ENCODE data around the gene TEX101. TPM values are rescaled to one million over a fixed set of nuclear protein-coding genes. Genes with fewer than 3 reads are reported as not detected.

TEX101 gene
- total and polyA plus RNA-seq, 4 experiments from 2014 or later = not detected

DNA sequence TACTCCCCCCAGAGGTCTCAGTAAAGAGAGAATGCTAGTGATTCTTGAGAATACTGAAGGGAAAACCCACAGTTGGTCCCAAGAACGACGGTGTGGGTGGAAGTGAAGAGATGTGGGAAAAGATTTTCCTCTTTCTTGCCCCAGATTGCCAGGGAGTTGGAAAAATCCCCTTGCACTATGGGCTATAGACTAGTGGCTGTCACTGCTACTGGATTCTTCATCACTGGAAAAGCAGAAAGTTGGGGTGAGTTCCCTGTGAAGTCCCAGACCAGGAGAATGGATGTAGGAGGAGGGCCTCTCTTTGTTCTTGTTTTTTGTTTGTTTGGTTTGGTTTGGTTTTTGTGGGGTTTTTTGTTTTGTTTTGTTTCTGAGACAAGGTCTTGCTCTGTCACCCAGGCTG, 39.3 kb downstream of the TEX101 start:
- Mint-ChIP-seq H3K36me3 (peaks cover 0 to 4% of the 10 kb centered on the region in 2 donors), H3K4me1 (peaks cover 0 to 13% (median 13%) of the 10 kb centered on the region in 4 donors), H3K9me3 (peaks cover 0 to 5% (median 0%) of the 10 kb centered on the region in 8 donors), H3K27ac (no peak overlapping the region), H3K4me3 (no peak overlapping the region), H3K27me3 (no peaks in the 10 kb centered on the region)
- Histone ChIP-seq H3K4me3 (ENCODE audit: low read length in 2 of 2) (no peak overlapping the region), H3K36me3 (ENCODE audit: insufficient read depth, low read length) (no peaks in the 10 kb centered on the region), H3K27ac (ENCODE audit: low read depth, low read length) (no peak overlapping the region), H3K4me1 (ENCODE audit: insufficient read depth, low read length) (peaks cover 6% of the 10 kb centered on the region), H3K9me3 (ENCODE audit: control insufficient read depth in 1 of 2, low read length in 2 of 2) (no peaks in the 10 kb centered on the region), H3K27me3 (ENCODE audit: insufficient read depth, low read length) (no peaks in the 10 kb centered on the region)
- intact Hi-C loops (cut with micrococcal nuclease) = no loop called here
- ChIA-PET CTCF (ENCODE audit: partially characterized antibody) (interaction anchor here (14.8 kb wide), 1 partner anchor 23 kb away, joined by 413 read pairs; no protein-coding TSS in a partner anchor), POLR2A (ENCODE audit: partially characterized antibody) (no interaction called here)
- no peak for DNase-seq

- no peak overlapping the region for H3K4me3 ChIP-seq (ENCODE audit: low read length in 2 of 2)
- peaks cover 0 to 4% of the 10 kb centered on the region in 2 donors for H3K36me3 Mint-ChIP-seq
- intact Hi-C loops (cut with micrococcal nuclease) = no loop called here
- H3K36me3 ChIP-seq (ENCODE audit: insufficient read depth, low read length) = no peaks in the 10 kb centered on the region
- H3K9me3 ChIP-seq (ENCODE audit: control insufficient read depth in 1 of 2, low read length in 2 of 2) = no peaks in the 10 kb centered on the region
- no peak for DNase-seq
- peak overlapping the region in 5 of 7 donors; percentile 3 to 79 (median 29) for H3K27ac Mint-ChIP-seq
- H3K27ac ChIP-seq (ENCODE audit: low read depth, low read length) = no peak overlapping the region
- H3K27me3 ChIP-seq (ENCODE audit: insufficient read depth, low read length) = no peaks in the 10 kb centered on the region
- H3K9me3 Mint-ChIP-seq = peaks cover 0 to 5% (median 0%) of the 10 kb centered on the region in 8 donors
- no peak overlapping the region for H3K4me3 Mint-ChIP-seq
- POLR2A ChIA-PET (ENCODE audit: partially characterized antibody) = no interaction called here
- H3K4me1 ChIP-seq (ENCODE audit: insufficient read depth, low read length) = peaks cover 4% of the 10 kb centered on the region
- H3K4me1 Mint-ChIP-seq = peaks cover 0 to 12% (median 9%) of the 10 kb centered on the region in 4 donors
- no peaks in the 10 kb centered on the region for H3K27me3 Mint-ChIP-seq
- CTCF ChIA-PET (ENCODE audit: partially characterized antibody) = interaction anchor here (0.7 to 14.8 kb wide), 4 partner anchors 8 to 63 kb away, joined by 4 to 413 read pairs (median 20); no protein-coding TSS in a partner anchor
These were observed 40.8 kb downstream of the TEX101 start for GRCh38 chr19:43455321-43456113.

- DNase-seq = no peak
- no peak overlapping the region for H3K27ac Mint-ChIP-seq
- no peaks in the 10 kb centered on the region for H3K9me3 ChIP-seq (ENCODE audit: control insufficient read depth in 1 of 2, low read length in 2 of 2)
- H3K4me3 Mint-ChIP-seq = no peak overlapping the region
- H3K4me3 ChIP-seq (ENCODE audit: low read length in 2 of 2) = no peak overlapping the region
- H3K36me3 Mint-ChIP-seq = no peaks in the 10 kb centered on the region
- no peak overlapping the region for H3K27ac ChIP-seq (ENCODE audit: low read depth, low read length)
- ChIA-PET POLR2A (ENCODE audit: partially characterized antibody) (interaction anchor here (1.0 to 1.4 kb wide), 2 partner anchors 9 to 68 kb away, joined by 3 read pairs; no protein-coding TSS in a partner anchor), CTCF (ENCODE audit: partially characterized antibody) (interaction anchor here (1.6 to 5.5 kb wide), 4 partner anchors 11 to 136 kb away, joined by 3 to 21 read pairs (median 12); no protein-coding TSS in a partner anchor)
- intact Hi-C loops (cut with micrococcal nuclease) = no loop called here
- H3K27me3 ChIP-seq (ENCODE audit: insufficient read depth, low read length) = no peaks in the 10 kb centered on the region
- peaks cover 8% of the 10 kb centered on the region for H3K4me1 ChIP-seq (ENCODE audit: insufficient read depth, low read length)
- H3K36me3 ChIP-seq (ENCODE audit: insufficient read depth, low read length) = no peaks in the 10 kb centered on the region
- no peaks in the 10 kb centered on the region for H3K9me3 Mint-ChIP-seq
- H3K4me1 Mint-ChIP-seq = peaks cover 4 to 23% (median 13%) of the 10 kb centered on the region in 4 donors
- H3K27me3 Mint-ChIP-seq = no peaks in the 10 kb centered on the region
These were observed 43.1 kb downstream of the TEX101 start for GRCh38 chr19:43457809-43458208.

GRCh38 chr19:43460362-43461016, 45.8 kb downstream of the TEX101 start:
- ChIA-PET POLR2A (ENCODE audit: partially characterized antibody) (interaction anchor here (0.8 to 2.2 kb wide), 5 partner anchors 14 to 134 kb away, joined by 3 to 12 read pairs (median 3); partner anchors contain the start of gene PHLDB3), CTCF (ENCODE audit: partially characterized antibody) (interaction anchor here (0.6 to 5.5 kb wide), 8 partner anchors 10 to 208 kb away, joined by 3 to 21 read pairs (median 4); no protein-coding TSS in a partner anchor)
- Mint-ChIP-seq H3K4me3 (no peak overlapping the region), H3K27me3 (no peaks in the 10 kb centered on the region), H3K36me3 (peaks cover 0 to 2% of the 10 kb centered on the region in 2 donors), H3K9me3 (no peaks in the 10 kb centered on the region), H3K27ac (peak overlapping the region in 4 of 7 donors; percentile 7 to 83 (median 38)), H3K4me1 (peaks cover 8 to 40% (median 24%) of the 10 kb centered on the region in 4 donors)
- Histone ChIP-seq H3K27me3 (ENCODE audit: insufficient read depth, low read length) (no peaks in the 10 kb centered on the region), H3K9me3 (ENCODE audit: control insufficient read depth in 1 of 2, low read length in 2 of 2) (no peaks in the 10 kb centered on the region), H3K4me3 (ENCODE audit: low read length in 2 of 2) (no peak overlapping the region), H3K27ac (ENCODE audit: low read depth, low read length) (no peak overlapping the region), H3K4me1 (ENCODE audit: insufficient read depth, low read length) (peaks cover 20% of the 10 kb centered on the region), H3K36me3 (ENCODE audit: insufficient read depth, low read length) (no peaks in the 10 kb centered on the region)
- intact Hi-C loops (cut with micrococcal nuclease) = loop anchor here (5.0 kb wide), 1 partner anchor 137 kb away; the partner anchor contains the start of genes IRGQ and ZNF576
- no peak for DNase-seq

DNA sequence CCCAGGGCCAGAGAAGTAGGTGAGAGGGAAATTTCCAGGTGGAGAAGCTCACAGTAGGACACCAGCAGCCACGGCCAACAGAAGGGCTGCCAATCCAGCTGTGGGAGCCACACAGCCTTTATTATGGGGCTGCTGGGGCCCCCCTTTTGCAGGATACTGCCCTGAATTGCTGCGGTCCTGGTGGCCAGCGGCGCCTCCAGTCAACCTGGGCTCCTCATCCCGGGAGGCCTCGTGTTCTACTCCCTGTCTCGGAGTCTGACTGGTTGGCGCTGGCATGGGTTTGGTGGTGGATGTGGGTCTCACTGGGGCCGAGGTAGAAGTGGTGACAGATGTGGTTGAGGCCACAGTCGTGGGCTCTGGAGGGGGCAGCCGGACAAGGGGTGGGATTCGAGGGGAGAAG, 46.6 kb downstream of the TEX101 start:
- CTCF ChIA-PET (ENCODE audit: partially characterized antibody) = interaction anchor here (1.2 to 2.4 kb wide), 5 partner anchors 14 to 133 kb away, joined by 3 to 15 read pairs (median 4); no protein-coding TSS in a partner anchor
- H3K4me3 Mint-ChIP-seq = peak overlapping the region in 2 of 8 donors; percentile 25 to 28
- intact Hi-C loops (cut with micrococcal nuclease) = loop anchor here (5.0 kb wide), 1 partner anchor 136 kb away; the partner anchor contains the start of genes IRGQ and ZNF576

DNA sequence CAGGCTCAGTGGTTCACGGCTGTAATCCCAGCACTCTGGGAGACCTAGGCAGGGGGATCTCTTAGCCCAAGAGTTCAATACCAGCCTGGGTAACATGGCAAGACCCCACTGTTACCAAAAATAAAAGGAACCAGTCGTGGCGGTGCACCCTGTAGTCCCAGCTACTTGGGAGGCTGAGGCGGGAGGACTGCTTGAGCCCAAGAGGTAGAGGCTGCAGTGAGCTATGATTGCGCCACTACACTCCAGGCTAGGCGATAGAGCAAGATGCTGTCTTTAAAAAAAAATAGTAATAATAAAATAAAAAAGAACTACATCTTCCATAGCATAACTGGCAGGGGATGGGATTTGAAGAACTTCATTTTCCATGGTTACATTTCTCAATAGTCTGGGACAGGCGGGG, 47.7 kb downstream of the TEX101 start:
- CTCF ChIA-PET (ENCODE audit: partially characterized antibody) = interaction anchor here (0.9 to 4.0 kb wide), 10 partner anchors 12 to 132 kb away, joined by 3 to 34 read pairs (median 12); partner anchors contain the start of gene PHLDB3
- Mint-ChIP-seq H3K4me3 (peak overlapping the region; percentile 28 to 98 (median 92)), H3K4me1 (peaks cover 17 to 52% (median 33%) of the 10 kb centered on the region in 4 donors), H3K36me3 (peaks cover 0 to 2% of the 10 kb centered on the region in 2 donors), H3K27me3 (no peaks in the 10 kb centered on the region), H3K27ac (peak overlapping the region; percentile 65 to 100 (median 99)), H3K9me3 (no peaks in the 10 kb centered on the region)
- no peak for DNase-seq
- H3K27me3 ChIP-seq (ENCODE audit: insufficient read depth, low read length) = no peaks in the 10 kb centered on the region
- intact Hi-C loops (cut with micrococcal nuclease) = loop anchor here (2.0 to 5.0 kb wide), 2 partner anchors 16 to 135 kb away; partner anchors contain the start of genes IRGQ and ZNF576
- H3K4me1 ChIP-seq (ENCODE audit: insufficient read depth, low read length) = peaks cover 22% of the 10 kb centered on the region
- H3K4me3 ChIP-seq (ENCODE audit: low read length in 2 of 2) = no peak overlapping the region
- H3K9me3 ChIP-seq (ENCODE audit: control insufficient read depth in 1 of 2, low read length in 2 of 2) = no peaks in the 10 kb centered on the region
- no peaks in the 10 kb centered on the region for H3K36me3 ChIP-seq (ENCODE audit: insufficient read depth, low read length)
- no peak overlapping the region for H3K27ac ChIP-seq (ENCODE audit: low read depth, low read length)
- POLR2A ChIA-PET (ENCODE audit: partially characterized antibody) = interaction anchor here (1.5 to 4.9 kb wide), 8 partner anchors 12 to 133 kb away, joined by 5 to 107 read pairs (median 29); partner anchors contain the start of genes ETHE1, IRGQ, PHLDB3 and ZNF576

More for the DNA sequence above, 46.6 kb downstream of the TEX101 start:
- Mint-ChIP-seq H3K36me3 (peaks cover 0 to 2% of the 10 kb centered on the region in 2 donors), H3K27ac (peak overlapping the region in 4 of 7 donors; percentile 51 to 84 (median 84)), H3K9me3 (no peaks in the 10 kb centered on the region), H3K4me1 (peaks cover 14 to 47% (median 29%) of the 10 kb centered on the region in 4 donors), H3K27me3 (no peaks in the 10 kb centered on the region)
- Histone ChIP-seq H3K27ac (ENCODE audit: low read depth, low read length) (no peak overlapping the region), H3K27me3 (ENCODE audit: insufficient read depth, low read length) (no peaks in the 10 kb centered on the region), H3K4me1 (ENCODE audit: insufficient read depth, low read length) (peaks cover 20% of the 10 kb centered on the region), H3K4me3 (ENCODE audit: low read length in 2 of 2) (no peak overlapping the region), H3K9me3 (ENCODE audit: control insufficient read depth in 1 of 2, low read length in 2 of 2) (no peaks in the 10 kb centered on the region), H3K36me3 (ENCODE audit: insufficient read depth, low read length) (no peaks in the 10 kb centered on the region)
- POLR2A ChIA-PET (ENCODE audit: partially characterized antibody) = interaction anchor here (0.8 to 2.2 kb wide), 4 partner anchors 14 to 134 kb away, joined by 3 to 12 read pairs (median 3); partner anchors contain the start of gene PHLDB3
- no peak for DNase-seq
